Measurements from ENCODE around the gene ADAM29.
"Not testable (repeated sequence)": the region's sequence is repeated elsewhere in the genome, so short reads cannot be mapped to it uniquely, and the experiment has no call there.

ADAM29 gene

GRCh38 chr4:174918058-174918457, at the start of gene ADAM29:
TSS of gene ADAM29 (plus strand) at chr4:174918358. CDS start at chr4:174975526, 57,168 bp downstream.
- DNase-seq (ENCODE audit: low read depth) = no peak

DNA sequence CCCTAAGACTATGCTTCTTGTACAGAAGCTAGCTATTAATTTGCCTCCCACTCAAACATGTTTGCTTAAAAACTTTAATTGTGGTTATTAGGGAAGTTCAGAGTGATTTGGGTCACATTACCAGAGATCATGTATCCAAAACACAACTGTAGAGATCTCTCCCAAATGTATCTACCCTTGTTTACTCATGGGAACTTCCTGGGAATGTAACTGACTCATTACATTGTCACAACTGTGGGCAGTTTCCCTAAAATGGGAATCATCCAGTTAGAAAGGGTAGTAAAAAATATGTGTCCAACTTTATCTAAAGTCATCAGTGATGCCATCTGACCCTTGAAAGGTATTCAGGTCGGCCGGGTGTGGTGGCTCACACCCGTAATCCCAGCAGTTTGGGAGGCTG, 48.8 kb upstream of the ADAM29 start:
- no peak for DNase-seq (ENCODE audit: low read depth)

GRCh38 chr4:174870311-174870710, 47.8 kb upstream of the ADAM29 start:
- no peak for DNase-seq (ENCODE audit: low read depth)

- DNase-seq (ENCODE audit: low read depth) = no peak
Observed at GRCh38 chr4:174871407-174871806, 46.8 kb upstream of the ADAM29 start.

- DNase-seq (ENCODE audit: low read depth) = not testable (repeated sequence)
Observed at GRCh38 chr4:174873146-174873545, 45.0 kb upstream of the ADAM29 start.

- no peak for DNase-seq (ENCODE audit: low read depth)
Observed at GRCh38 chr4:174873931-174874330, 44.2 kb upstream of the ADAM29 start.

GRCh38 chr4:174874898-174875297, 43.3 kb upstream of the ADAM29 start:
- DNase-seq (ENCODE audit: low read depth) = no peak

DNA sequence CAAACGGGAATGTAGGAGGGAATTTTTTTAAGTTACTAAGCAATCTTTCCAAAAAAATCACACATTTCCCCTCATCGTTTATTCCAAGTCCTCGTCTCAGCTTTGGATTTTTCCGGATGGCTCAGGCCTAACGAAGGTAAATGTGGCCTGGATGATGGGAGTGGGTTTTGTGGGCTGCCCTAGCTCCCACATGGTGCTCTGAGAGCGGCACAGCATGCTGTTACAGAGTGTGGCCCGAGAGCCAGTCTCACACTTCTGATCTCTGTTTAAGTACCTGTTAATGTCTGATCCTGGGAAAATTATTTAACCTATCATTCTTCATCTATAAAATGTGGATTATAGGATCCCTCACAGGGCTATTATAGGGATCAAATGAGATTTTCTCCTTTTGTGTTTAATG, 38.2 kb upstream of the ADAM29 start:
- DNase-seq (ENCODE audit: low read depth) = no peak

GRCh38 chr4:174882317-174882992, 35.7 kb upstream of the ADAM29 start:
- no peak for DNase-seq (ENCODE audit: low read depth)

DNA sequence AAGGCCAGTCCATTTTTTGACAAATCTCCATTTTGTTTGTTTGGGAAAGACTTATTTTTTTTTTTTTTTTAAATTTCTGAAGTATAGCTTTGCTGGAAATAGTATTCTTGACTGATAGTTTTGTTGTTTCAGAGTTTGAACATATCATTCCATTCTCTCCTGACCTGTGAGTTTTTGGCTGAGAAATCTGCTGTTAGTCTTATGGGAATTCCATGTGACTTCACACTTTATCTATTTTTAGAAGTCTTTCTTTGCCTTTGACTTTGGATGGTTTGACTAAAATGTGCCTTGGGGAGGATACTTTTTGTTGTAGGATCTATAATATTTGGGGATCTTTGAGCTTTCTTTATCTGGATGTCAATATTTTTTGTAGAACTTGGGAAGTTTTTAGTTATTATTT, 10.7 kb upstream of the ADAM29 start:
- DNase-seq (ENCODE audit: low read depth) = no peak

DNA sequence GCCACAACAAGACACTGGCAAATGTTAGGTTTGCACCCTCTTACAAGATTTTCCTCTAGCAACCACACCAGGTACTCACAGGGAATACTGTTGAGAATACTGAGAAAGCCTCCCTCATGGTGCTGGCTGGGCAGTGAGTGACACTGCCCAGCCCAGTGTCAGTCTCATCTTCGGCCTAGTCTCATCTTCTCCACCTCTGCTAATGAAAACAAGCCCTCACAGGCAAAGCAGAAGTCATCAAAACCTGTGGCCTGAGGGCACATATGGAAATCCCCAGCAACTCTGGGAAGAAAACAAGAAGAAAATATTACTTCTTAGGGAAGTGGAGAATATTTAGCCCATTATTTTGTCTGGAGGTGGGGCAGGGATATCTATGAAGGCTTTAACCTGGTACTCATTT, 7.9 kb upstream of the ADAM29 start:
- no peak for DNase-seq (ENCODE audit: low read depth)

DNA sequence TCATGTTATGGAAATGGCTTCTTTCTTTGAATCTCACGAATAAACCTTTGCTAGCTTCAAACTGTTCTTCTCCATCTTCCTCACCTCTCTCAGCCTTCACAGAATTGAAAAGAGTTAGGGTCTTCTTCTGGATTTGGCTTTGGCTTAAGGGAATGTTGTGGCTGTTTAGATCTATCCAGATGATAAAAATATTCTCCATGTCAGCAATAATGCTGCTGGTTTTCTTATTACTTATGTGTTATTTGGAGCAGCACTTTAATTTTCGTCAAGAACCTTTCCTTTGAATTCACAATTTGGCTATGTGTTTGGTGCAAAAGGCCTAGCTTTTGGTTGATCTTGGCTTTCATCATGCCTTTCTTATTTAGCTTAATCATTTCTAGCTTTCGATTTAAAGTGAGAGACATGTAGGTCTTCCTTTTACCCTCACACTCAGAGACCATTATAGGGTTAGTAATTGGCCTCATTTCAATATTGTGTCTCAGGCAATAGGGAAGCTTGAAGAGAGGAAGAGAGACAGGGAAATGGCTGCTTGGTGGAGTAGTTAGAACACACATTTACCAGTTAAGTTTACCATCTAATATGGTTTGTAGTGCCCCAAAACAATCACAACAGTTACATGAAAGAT, 5.1 kb upstream of the ADAM29 start:
- no peak for DNase-seq (ENCODE audit: low read depth)

GRCh38 chr4:174919886-174920423, 1.8 kb downstream of the ADAM29 start:
- DNase-seq (ENCODE audit: low read depth) = no peak

DNA sequence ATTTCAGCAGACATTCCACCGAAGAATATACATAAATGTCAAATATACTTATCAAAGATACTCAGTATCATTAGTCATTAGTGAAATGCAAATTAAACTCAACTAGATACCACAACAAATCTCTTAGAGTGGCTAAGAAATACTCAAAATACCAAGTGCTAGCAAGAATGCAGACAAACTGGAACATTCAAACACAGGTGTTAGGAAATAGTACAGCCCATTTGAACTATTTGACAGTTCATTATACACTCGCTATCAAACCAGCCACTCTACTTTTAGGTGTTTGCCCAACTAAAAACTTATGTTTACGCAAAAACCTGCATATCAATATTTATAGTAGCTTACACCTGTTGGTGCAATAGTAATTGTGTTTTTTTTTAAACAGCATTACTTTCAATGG, 8.8 kb downstream of the ADAM29 start:
- DNase-seq (ENCODE audit: low read depth) = no peak

DNA sequence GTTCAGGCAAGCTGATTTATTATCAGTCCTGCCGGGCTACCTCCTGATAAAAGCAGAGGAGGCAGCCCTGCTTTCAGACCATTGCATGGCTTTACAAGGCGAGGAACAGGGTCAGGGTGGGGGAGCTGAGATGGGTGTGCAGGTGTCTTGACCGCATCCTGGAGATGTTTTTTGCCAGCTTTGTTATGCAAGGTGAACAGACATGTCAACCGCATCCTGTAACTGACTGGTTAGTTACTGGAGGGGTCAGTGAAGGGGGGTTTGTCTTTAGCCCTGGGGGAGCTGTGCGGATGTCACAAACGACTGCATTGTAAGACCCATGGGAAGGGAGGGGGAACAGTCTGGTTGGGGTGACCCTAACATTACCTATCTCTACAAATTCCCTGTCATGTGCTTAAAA, 10.0 kb downstream of the ADAM29 start:
- no peak for DNase-seq (ENCODE audit: low read depth)

GRCh38 chr4:174928575-174929253, 10.6 kb downstream of the ADAM29 start:
- DNase-seq (ENCODE audit: low read depth) = no peak

GRCh38 chr4:174929346-174929745, 11.2 kb downstream of the ADAM29 start:
- DNase-seq (ENCODE audit: low read depth) = no peak

GRCh38 chr4:174930895-174931294, 12.7 kb downstream of the ADAM29 start:
- DNase-seq (ENCODE audit: low read depth) = no peak

DNA sequence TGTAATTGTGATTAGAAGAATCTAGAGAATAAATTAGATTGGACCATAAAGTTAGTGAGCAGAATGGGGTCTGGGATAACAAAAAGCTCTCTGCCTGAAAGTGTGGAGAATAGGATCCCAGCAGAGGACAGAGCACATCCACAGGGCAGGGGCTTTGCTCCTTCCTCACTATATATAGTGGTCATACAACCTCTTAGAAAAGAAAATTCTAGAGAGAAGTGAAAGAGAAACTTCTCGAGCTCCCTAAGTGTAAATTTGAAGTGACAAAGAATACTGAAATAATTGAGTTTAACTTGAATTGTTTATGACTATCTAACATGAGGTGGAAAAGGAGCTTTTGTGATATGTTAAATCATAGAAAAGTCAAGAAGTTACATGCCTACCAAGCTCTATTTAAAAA, 14.9 kb downstream of the ADAM29 start:
- no peak for DNase-seq (ENCODE audit: low read depth)

DNA sequence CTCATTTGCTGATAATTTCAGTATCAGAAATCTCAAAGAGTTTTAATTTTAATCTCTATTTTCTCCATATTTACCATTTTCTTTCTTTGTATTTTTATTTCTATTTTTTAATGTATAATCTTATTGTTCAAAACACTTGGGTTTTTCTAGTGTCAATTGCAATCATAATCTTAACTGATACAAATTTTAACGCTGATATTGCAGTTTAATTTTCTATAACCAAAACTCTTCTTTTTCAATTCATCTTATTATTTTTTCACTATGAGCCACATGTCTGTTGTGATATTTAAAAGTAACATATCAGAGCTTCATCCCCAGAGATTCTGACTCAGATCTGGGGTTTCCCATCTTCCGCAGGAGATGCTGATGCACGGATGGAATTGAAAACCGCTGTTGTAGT, 16.2 kb downstream of the ADAM29 start:
- no peak for DNase-seq (ENCODE audit: low read depth)

GRCh38 chr4:174935607-174936006, 17.4 kb downstream of the ADAM29 start:
- DNase-seq (ENCODE audit: low read depth) = no peak

GRCh38 chr4:174940002-174940401, 21.8 kb downstream of the ADAM29 start:
- DNase-seq (ENCODE audit: low read depth) = no peak

DNA sequence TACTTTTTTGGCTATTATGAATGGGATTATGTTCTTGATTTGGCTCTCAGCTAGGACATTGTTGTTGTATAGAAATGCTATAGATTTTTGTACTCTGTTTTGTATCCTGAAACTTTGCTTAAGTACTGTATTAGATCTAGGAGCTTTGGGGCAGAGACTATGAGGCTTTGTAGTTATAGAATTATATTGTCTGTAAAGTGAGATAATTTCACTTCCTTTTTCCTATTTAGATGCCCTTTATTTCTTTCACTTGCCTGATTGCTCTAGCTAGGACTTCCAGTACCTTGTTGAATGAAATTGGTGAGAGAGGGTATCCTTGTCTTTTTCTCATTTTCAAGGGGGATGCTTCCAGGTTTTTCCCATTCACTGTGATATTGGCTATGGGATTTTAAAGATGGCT, 28.1 kb downstream of the ADAM29 start:
- DNase-seq (ENCODE audit: low read depth) = no peak
